Testis (tissue), 3 donors: ENCODE measurements around the gene HOXA1. TPM values are rescaled to one million over a fixed set of nuclear protein-coding genes. Genes with fewer than 3 reads are reported as not detected.
"Not testable (repeated sequence)": the region's sequence is repeated elsewhere in the genome, so short reads cannot be mapped to it uniquely, and the experiment has no call there.

ENCODE experiments used
- DNase-seq: peaks from one replicate; pipeline ENCODE4 v3.0.0-alpha.2; 2019
- H3K27ac ChIP-seq, 2 donors: fragments of 200-600 bp; sonication (generic); one replicate each; pipeline ENCODE4 v1.5.1; 2019
- H3K27me3 ChIP-seq: fragments of 200-600 bp; sonication (generic); one replicate; pipeline ENCODE4 v1.5.1; 2019
- H3K36me3 ChIP-seq: fragments of 200-600 bp; sonication (generic); one replicate; pipeline ENCODE4 v1.5.1; 2017; ENCODE audit warnings: low read depth; ENCODE audit errors: missing control alignments
- H3K4me1 ChIP-seq: fragments of 200-600 bp; sonication (generic); one replicate; pipeline ENCODE4 v1.5.1; 2019
- H3K4me3 ChIP-seq, 2 donors: fragments of 200-600 bp; sonication (generic); one replicate each; pipeline ENCODE4 v1.5.1; 2017 to 2019
- H3K9me3 ChIP-seq: fragments of 200-600 bp; sonication (generic); one replicate; pipeline ENCODE4 v1.5.1; 2017
- CTCF ChIP-seq, 3 experiments: fragments of 450-650 bp in 2 of 3; fragments of 200-600 bp in 1 of 3; sonication (generic) in 1 of 3; IDR thresholded peaks; one replicate each; pipeline ENCODE4 v1.5.1; 2016 to 2019; ENCODE audit warnings: antibody characterized with exemption in 3 of 3, mild to moderate bottlenecking in 2 of 3, moderate library complexity in 1 of 3
- POLR2A ChIP-seq: fragments of 450-650 bp; IDR thresholded peaks from one replicate; pipeline ENCODE4 v1.6.1; 2017; ENCODE audit warnings: antibody characterized with exemption, mild to moderate bottlenecking, moderate library complexity
- WGBS, 2 donors: methylation state at CpG; one replicate each; pipeline ENCODE4 v1.1.5; 2018; 5-methylcytosine and 5-hydroxymethylcytosine counted together
- intact Hi-C: fragments of 100-400 bp; cut with DNase I; formaldehyde crosslinking; loops from one replicate; pipeline ENCODE4 v1.15.1; 2023; ENCODE audit warnings: low total_unique reads
- polyA plus RNA-seq: library from polyadenylated mRNA; stranded (reverse); fragments of 350-450 nt; fragmentation: Illumina TruSeq; extraction: RNeasy Lipid Tissue Mini Kit (QIAGEN cat#74804); gene quantifications from one replicate; pipeline ENCODE4 v1.2.3, GENCODE V29; 2014; ENCODE audit warnings: low read depth, low replicate concordance; ENCODE audit not compliant: insufficient read depth
- total RNA-seq, 2 donors: library from RNA; depleted of rRNA; stranded (reverse); fragments of >200 nt; gene quantifications; one replicate each; pipeline ENCODE4 v1.2.3, GENCODE V29; 2016

HOXA1 gene
- total and polyA plus RNA-seq, 3 donors from 2014 or later, result 0.16 to 0.79 (median 0.37) TPM

- 77 to 82% methylated on average over 2 to 4 of the region's 4 CpGs for WGBS, 2 donors
- DNase-seq, result no peak
- H3K27ac ChIP-seq, result no peak overlapping the region
- H3K36me3 ChIP-seq, result no peaks in the 10 kb centered on the region
- no peak for TF ChIP-seq POLR2A
- TF ChIP-seq CTCF (IDR thresholded peaks at IDR 0.05), result no peak
- intact Hi-C loops, result no loop called here
- no peaks in the 10 kb centered on the region for H3K4me1 ChIP-seq
- no peaks in the 10 kb centered on the region for H3K27me3 ChIP-seq
- no peaks in the 10 kb centered on the region for H3K9me3 ChIP-seq
- no peak overlapping the region for H3K4me3 ChIP-seq
These were observed 32.9 kb downstream of the HOXA1 start for GRCh38 chr7:27062946-27063345.

DNA sequence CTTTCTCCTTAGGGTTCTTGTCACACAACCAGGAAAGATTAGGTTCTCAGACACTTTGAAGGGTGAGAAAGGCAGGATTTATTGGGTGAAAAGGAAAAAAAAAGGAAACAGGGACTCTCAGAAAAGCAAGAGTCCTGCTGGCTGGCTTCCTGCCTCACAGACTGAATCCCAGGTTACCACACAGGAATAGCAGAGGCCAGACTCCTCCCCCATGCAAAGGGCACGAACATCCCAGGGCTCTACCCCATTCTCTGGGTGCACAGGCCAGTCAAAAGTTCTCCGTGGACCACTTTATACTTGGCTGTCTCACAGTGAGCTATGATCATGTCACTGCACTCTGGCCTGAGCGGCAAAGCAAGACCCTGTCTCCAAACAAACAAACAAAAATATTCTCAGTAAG is 42.6 kb downstream of the HOXA1 start:
- Histone ChIP-seq H3K36me3 (no peaks in the 10 kb centered on the region), H3K27ac (no peak overlapping the region), H3K9me3 (no peaks in the 10 kb centered on the region), H3K4me3 (no peak overlapping the region), H3K4me1 (no peaks in the 10 kb centered on the region), H3K27me3 (no peaks in the 10 kb centered on the region)
- DNase-seq, result no peak
- intact Hi-C loops, result no loop called here
- WGBS, 2 donors, result 45 to 59% methylated on average over 3 of the region's 3 CpGs
- TF ChIP-seq CTCF (IDR thresholded peaks at IDR 0.05) (no peak), POLR2A (no peak)

- TF ChIP-seq POLR2A (no peak), CTCF (IDR thresholded peaks at IDR 0.05) (no peak)
- Histone ChIP-seq H3K9me3 (no peaks in the 10 kb centered on the region), H3K27ac (no peak overlapping the region), H3K4me3 (no peak overlapping the region), H3K36me3 (no peaks in the 10 kb centered on the region), H3K27me3 (no peaks in the 10 kb centered on the region), H3K4me1 (no peaks in the 10 kb centered on the region)
- intact Hi-C loops, result no loop called here
- no peak for DNase-seq
- 86 to 87% methylated on average over 4 of the region's 4 CpGs for whole genome bisulfite sequencing, 2 donors
These were observed 44.3 kb downstream of the HOXA1 start for GRCh38 chr7:27051451-27051850.

GRCh38 chr7:27048438-27048837 is 47.4 kb downstream of the HOXA1 start:
- H3K27ac ChIP-seq, result no peak overlapping the region
- H3K9me3 ChIP-seq, result no peaks in the 10 kb centered on the region
- DNase-seq, result no peak
- no peaks in the 10 kb centered on the region for H3K4me1 ChIP-seq
- H3K27me3 ChIP-seq, result no peaks in the 10 kb centered on the region
- TF ChIP-seq POLR2A (no peak), CTCF (IDR thresholded peaks at IDR 0.05) (no peak)
- 75 to 84% methylated on average over 10 of the region's 10 CpGs for WGBS, 2 donors
- intact Hi-C loops, result no loop called here
- no peaks in the 10 kb centered on the region for H3K36me3 ChIP-seq
- no peak overlapping the region for H3K4me3 ChIP-seq

GRCh38 chr7:27046854-27047549 is 48.8 kb downstream of the HOXA1 start:
- no peak for TF ChIP-seq CTCF (IDR thresholded peaks at IDR 0.05)
- TF ChIP-seq POLR2A, result no peak
- H3K36me3 ChIP-seq, result no peaks in the 10 kb centered on the region
- H3K4me1 ChIP-seq, result no peaks in the 10 kb centered on the region
- WGBS, 2 donors, result 82 to 85% methylated on average over 7 of the region's 7 CpGs
- H3K27me3 ChIP-seq, result no peaks in the 10 kb centered on the region
- H3K27ac ChIP-seq, result no peak overlapping the region
- no peak overlapping the region for H3K4me3 ChIP-seq
- DNase-seq, result no peak
- H3K9me3 ChIP-seq, result no peaks in the 10 kb centered on the region
- intact Hi-C loops, result no loop called here

GRCh38 chr7:27045972-27046371 is 49.8 kb downstream of the HOXA1 start:
- H3K27me3 ChIP-seq, DNase-seq, H3K4me1 ChIP-seq, H3K27ac ChIP-seq, H3K4me3 ChIP-seq, intact Hi-C loops, H3K36me3 ChIP-seq, H3K9me3 ChIP-seq: not testable (repeated sequence)
- 93 to 100% methylated on average over 1 to 4 of the region's 4 CpGs for WGBS, 2 donors

DNA sequence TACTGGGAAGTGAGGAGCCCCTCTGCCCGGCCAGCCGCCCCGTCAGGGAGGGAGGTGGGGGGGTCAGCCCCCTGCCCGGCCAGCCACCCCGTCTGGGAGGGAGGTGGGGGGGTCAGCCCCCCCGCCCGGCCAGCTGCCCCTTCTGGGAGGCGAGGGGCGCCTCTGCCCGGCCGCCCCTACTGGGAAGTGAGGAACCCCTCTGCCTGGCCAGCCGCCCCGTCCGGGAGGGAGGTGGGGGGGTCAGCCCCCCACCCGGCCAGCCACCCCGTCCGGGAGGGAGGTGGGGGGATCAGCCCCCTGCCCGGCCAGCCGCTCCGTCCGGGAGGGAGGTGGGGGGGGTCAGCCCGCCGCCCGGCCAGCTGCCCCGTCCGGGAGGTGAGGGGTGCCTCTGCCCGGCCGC is 50.7 kb downstream of the HOXA1 start:
- intact Hi-C loops, H3K4me1 ChIP-seq, H3K27me3 ChIP-seq, H3K36me3 ChIP-seq, H3K9me3 ChIP-seq, DNase-seq, H3K27ac ChIP-seq: not testable (repeated sequence)
- H3K4me3 ChIP-seq, result peak overlapping the region in 1 of 2 donors; percentile 5
- WGBS, 2 donors, result 76% methylated on average over 9 of the region's 28 CpGs; no CpG with 5 or more reads in 1 of the 2 donors
